Forelimb muscle (tissue), 1 donor: Measurements from ENCODE around the gene VTI1A. TPM values are rescaled to one million over a fixed set of nuclear protein-coding genes. Genes with fewer than 3 reads are reported as not detected.
"Not testable (repeated sequence)": the region's sequence is repeated elsewhere in the genome, so short reads cannot be mapped to it uniquely, and the experiment has no call there.

Experiments
- DNase-seq: peaks from one replicate; pipeline ENCODE4 v3.0.0-alpha.2; 2013; ENCODE audit warnings: low read depth
- polyA plus RNA-seq: library from polyadenylated mRNA; unstranded; fragments of 120-200 nt; gene quantifications from one replicate; pipeline ENCODE4 v1.2.1, GENCODE V29; 2013; ENCODE audit not compliant: insufficient read length

VTI1A gene
- polyA plus RNA-seq, 1 donor: 13.0 TPM

GRCh38 chr10:112863461-112863860 lies 416.4 kb downstream of the VTI1A start:
- DNase-seq: not testable (repeated sequence)

Other genes starting within 250 kb of the VTI1A start
- gene TECTB, start 163.8 kb upstream of the VTI1A start, polyA plus RNA-seq: not detected
- gene ACSL5, start 73.1 kb upstream of the VTI1A start, polyA plus RNA-seq: 2.0 TPM
- 30.0 TPM for gene ZDHHC6, start 301 bp upstream of the VTI1A start, polyA plus RNA-seq